HG03025 (cell line): ENCODE data around the gene RP2.
A peak's percentile ranks its signal among the peaks of the same experiment; 100 is the strongest.

Source experiments
- ATAC-seq: cut with Tn5 transposase; IDR thresholded peaks from one replicate; pipeline ENCODE4 v1.9.1; 2021; ENCODE audit warnings: mild to moderate bottlenecking, moderate library complexity; ENCODE audit not compliant: unreplicated experiment, low FRiP score

Gene RP2

GRCh38 chrX:46836701-46837557, at the start of gene RP2:
Gene RP2 (plus strand): TSS chrX:46837043. CDS start chrX:46837101, 58 bp downstream.
- peak; percentile 96 for ATAC-seq

GRCh38 chrX:46788902-46789301, 47.9 kb upstream of the RP2 start:
- ATAC-seq: no peak

- ATAC-seq: no peak
Observed at GRCh38 chrX:46791927-46792809, 44.7 kb upstream of the RP2 start.

DNA sequence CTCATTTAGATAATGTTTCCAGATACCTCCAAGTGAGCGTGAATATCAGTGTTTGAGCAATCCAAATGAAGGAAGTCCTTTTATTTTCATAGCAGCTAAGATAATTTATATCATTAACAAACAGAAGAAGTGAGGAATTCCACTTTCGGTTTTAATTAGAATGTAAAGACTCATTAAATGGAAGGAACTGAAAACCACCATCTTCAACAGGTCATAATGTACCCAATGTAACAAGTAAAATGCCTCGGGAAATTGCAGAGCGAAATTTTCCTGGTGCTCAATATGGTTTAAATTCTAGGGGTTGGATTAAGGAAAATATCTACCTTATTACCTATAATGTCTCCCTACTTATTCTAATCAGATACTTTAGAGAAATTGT, 44.0 kb upstream of the RP2 start:
- ATAC-seq: no peak

- ATAC-seq: no peak
Observed at GRCh38 chrX:46793386-46794143, 43.3 kb upstream of the RP2 start.

DNA sequence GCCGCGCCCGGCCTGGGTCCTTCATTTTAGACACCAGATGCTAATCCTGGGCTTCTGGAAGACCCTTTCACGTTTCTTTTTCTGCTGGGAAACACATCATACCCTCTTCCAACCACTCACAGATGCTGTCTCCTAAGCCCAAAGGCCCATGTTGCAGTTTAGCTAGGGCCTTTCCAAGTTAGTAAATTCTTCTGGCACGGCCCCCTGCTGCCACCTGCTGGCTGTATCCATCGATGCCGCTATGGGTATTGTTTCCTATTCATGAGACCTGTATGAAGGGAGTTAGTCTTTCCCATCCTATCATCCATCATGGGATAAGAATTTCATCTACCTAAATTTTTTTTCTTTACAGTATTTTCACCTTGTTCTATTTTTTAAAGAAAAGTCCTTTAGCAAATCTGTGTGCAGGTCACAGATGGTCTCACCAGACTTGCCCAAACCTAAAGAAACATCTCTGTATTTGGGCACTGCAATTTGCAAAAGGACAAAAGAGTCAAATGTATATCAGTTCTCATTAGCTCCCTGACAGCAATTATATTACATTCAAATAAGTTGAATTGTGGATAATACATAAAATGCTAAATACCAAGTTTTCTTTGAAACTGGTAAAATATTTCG, 40.2 kb upstream of the RP2 start:
- no peak for ATAC-seq

GRCh38 chrX:46803140-46803539, 33.7 kb upstream of the RP2 start:
- ATAC-seq: no peak

GRCh38 chrX:46805270-46805669, 31.6 kb upstream of the RP2 start:
- no peak for ATAC-seq

DNA sequence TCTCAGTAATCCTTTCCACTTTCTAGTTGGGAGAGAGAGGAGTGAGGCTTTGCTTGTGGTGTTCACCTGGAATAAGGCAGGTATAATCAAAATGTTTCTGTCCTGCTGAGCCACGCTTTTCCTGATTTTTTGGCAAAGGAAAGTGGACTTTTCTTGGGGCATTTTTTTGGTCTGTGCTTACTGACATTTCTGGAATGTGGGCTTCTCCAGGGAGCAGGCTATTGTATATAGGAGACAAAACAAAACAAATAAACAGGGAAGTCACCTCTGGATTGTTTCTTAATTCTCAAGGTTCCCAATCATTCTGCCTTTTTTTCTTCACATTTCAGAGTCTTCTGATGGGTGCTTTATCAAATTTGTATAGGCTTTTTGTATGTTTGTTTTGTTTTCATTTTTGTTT, 25.7 kb upstream of the RP2 start:
- ATAC-seq: no peak

DNA sequence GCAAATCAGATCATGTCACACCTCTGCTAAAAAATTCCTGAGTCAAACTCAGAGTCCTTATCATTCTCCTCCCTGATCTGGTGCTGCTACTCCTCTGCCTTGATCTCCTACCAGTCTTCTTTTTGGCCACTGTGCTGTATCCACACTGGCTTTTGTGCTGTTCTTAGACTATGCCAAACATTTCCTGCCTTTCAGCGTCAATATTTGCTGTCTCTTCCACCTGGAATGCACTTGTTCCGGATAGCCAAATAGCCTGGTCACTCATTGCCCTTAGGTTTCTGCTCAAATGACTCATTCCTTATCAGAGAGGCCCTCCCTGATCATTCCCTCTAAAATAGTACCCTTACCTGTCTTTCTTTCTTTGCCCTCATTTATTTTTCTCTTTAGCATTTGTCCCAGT, 24.4 kb upstream of the RP2 start:
- no peak for ATAC-seq

- ATAC-seq: no peak
Observed at GRCh38 chrX:46814966-46815365, 21.9 kb upstream of the RP2 start.

- ATAC-seq: no peak
Observed at GRCh38 chrX:46819136-46819535, 17.7 kb upstream of the RP2 start.

DNA sequence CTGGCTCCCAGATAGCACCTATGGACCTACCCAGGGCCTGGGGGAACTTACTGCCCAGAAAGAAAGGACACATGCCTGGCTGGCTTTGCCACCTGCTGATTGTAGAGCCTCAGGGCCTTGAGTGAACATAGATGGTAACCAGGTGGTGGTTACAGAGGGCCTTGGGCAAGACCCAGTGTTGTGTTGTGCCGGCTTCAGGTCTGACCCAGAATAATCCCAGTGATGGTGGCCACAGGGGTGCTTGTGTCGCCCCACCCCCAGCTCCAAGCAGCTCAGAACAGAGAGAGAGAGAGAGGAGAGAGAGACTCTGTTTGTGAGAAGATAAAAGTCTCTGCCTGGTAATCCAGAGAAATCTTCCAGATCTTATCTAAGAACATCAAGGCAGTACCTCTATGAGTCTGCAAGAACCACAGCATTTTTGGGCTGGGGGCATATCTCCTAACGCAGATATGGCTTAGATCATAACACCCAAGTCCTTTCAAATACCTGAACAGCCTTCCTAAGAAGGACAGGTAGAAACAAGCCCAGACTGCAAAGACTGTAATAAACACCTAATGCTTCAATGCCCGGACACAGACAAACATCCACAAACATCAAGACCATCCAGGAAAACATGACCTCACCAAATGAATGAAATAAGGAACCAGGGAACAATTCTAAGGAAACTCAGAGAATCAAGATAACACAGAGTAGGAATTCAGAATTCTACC, 16.3 kb upstream of the RP2 start:
- ATAC-seq: no peak

DNA sequence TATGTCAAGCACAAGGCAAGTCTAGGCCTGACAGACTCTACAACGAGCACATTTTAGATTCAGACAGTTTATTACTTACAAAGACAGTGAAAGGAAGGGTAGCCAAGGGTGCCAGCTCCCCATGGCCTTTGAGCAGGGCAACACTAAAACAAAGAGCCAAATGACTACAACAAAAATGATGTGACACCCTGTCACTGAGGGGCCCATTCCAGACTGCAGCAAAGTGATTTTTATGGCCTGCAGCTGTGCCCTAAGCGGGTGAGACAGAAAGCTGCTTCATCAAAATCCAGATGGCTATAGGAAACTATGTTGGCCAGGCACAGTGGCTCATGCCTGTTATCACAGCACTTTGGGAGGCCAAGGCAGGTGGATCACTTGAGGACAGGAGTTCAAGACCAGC, 13.4 kb upstream of the RP2 start:
- no peak for ATAC-seq

GRCh38 chrX:46831765-46832327, 5.0 kb upstream of the RP2 start:
- ATAC-seq: no peak

- no peak for ATAC-seq
Observed at GRCh38 chrX:46837558-46838485, 979 bp downstream of the RP2 start.

- ATAC-seq: no peak
Observed at GRCh38 chrX:46838486-46838870, 1.6 kb downstream of the RP2 start.

GRCh38 chrX:46838974-46839480, 2.2 kb downstream of the RP2 start:
- ATAC-seq: no peak
